GM10847 (cell line): ENCODE data around the gene VEPH1.

Source experiments
- POLR2A ChIP-seq: IDR thresholded peaks from 2 replicates; pipeline ENCODE4 v1.6.1; 2011; ENCODE audit not compliant: insufficient read length; ENCODE audit errors: extremely low read depth

VEPH1 gene

DNA sequence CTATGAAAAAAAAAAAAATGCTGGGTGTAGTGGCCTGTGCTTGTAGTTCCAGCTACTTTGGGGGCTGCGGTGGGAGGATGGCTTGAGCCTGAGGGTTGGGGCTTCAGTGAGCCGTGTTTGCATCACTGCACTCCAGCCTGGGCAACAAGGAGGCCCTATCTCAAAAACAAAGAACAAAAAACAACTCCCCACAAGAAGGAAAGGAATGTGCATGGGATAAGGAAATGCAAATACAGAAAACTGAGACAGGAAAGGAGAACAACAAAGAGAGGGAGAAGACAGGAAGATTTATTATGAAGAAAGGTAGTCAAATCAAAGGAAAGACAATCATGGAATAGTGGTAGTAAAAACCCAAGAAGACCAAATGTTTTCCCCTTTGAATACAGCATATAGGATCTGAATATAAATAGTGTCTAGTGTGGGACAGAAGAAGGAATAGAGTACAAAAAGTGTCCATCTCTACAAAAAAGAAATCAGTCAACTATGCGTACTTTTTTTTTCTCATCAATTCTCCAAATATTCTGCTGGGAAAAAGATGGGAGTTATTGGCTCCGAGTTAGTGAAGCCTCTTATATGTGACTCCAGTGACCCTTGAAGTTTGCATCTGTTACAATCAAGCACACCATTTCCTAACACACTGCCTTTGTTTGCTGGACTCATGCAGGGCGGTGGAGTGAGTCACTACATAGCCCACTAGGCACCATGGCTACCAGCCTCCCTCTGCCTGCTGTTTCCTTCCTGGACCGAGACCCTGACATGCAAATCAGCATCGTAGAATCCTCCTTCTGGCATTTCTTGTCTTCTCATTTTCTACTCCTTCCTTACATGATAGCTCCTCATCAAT lies 167.8 kb downstream of the VEPH1 start:
- TF ChIP-seq POLR2A = no peak

DNA sequence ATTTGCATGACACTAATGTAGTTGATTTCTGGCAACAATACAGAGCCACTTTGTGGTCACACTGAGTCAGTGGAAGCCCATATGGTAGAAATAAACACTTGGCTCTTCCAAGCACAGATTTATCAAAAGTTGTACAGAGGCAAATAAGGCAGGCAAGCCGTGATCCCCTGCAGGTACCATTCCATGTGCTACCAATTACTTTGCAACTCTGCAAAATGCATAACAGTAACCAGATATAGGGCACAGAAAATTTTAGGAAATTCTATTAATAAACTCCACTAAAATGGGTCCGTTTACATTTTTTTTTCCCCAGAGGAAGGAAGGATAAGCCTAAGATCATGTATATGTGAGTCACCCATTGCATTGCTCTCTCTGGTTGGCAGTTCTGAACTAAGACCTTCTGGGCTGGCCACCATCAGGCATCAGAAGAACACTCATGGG lies 169.6 kb downstream of the VEPH1 start:
- TF ChIP-seq POLR2A = no peak

DNA sequence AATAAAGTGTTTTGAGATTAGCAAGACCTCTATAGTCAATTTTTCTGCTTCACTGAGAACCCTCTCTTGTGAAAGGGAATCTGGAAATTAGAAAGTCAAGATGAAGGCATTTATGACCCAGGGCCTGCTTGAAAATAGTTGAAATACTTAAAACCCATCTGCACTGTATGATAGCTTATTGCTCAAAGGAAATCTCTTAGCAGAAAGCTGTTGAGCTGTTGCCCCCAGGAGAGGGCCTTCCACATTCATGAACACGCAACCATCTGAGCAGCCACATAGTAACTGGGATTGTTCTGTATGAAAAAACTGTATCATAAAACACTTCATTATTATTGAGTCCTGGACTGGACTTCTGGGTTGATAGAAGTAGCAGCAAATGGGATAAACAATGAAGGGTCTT lies 173.0 kb downstream of the VEPH1 start:
- TF ChIP-seq POLR2A = no peak

DNA sequence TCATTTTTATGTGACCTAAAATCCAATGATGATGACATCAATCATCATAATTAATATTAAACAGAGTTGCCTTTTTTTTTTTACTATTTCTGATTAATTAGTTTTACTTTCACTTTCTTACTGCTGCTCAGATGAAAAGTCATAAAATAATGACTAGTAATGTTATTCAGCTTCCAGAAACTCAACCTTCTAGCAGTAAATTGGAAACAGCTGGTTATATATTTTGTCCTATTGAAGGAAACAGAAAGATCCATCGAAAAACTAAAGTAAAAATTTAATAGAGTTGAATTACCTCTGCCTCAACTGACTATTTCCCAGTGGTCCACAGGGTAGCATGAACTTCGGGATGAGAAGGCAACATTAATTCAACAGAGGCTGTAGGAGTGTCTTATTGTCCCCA lies 173.7 kb downstream of the VEPH1 start:
- TF ChIP-seq POLR2A = no peak

DNA sequence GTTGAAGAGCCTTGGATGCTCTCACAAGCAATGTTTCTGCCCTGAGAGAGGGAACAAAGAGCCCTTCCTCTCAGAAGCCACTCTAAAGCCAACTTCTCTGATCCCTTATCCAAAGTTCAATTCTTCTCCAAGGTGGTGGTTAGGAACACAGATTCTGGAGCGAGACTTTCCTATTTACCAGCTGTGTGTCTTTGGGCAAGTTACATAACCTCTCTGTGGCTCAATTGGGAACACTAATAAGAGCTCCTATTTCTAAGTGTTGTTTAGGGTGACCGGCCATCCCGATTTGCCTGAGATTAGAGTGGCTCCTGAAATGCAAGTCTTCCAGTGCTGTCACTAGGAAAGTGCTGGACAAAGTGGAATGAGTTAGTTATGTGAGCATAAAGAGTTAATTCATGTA lies 175.4 kb downstream of the VEPH1 start:
- no peak for TF ChIP-seq POLR2A

DNA sequence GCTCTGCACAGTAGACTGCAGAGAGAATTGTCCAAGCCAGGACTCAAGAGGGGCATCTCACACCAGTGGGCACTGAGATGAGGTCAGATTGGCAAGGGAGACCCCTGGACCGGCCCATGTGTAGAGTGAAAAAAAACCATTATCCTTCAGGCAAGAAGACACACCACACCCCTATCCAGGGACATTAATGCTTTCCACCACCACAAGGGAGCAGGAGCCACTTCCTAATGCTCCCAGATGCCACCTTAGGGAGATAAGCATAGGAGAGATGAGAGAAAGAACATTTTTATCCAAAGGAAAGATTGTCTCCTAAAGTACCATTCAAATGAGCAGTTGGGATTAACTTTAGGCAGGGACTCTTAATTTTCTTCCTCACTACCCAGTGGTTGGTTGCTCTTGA lies 176.2 kb downstream of the VEPH1 start:
- no peak for TF ChIP-seq POLR2A

DNA sequence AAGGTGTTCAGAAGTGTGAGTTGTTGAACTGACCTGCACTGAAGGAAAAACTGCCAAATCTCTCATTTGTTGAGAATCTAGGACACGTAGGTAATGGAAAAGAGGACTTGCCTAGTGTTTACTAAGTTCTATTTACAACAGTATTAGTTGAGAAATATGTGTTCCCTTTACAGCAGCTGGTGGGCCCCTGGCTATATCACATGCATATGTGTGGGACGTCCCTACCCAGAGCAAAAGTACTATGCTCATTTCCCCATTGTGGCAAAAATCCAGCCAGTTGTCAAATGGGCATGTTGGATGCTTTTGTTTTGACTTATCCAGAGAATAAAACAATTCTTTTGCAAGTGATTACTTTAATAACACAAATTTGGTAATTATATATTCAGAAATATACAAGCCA lies 179.9 kb downstream of the VEPH1 start:
- TF ChIP-seq POLR2A = no peak

DNA sequence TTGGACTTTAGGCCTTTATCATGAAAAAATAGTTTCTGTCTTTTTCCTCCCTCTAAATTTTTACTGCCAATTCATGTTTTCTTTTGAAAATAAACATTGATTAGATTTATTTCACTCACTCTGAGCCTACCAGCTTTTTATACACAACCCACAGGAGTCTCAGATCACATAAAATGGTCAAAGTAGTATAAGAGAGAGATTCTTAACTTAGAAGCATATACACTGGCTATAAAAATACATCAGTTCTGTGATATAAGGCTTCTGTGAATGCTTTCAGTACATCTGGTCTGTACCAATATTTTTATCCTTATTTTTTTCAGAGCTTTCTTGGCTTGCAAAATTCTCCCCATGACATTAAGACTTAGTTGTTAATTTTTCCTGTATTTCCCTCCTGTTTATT lies 183.5 kb downstream of the VEPH1 start:
- TF ChIP-seq POLR2A = no peak

DNA sequence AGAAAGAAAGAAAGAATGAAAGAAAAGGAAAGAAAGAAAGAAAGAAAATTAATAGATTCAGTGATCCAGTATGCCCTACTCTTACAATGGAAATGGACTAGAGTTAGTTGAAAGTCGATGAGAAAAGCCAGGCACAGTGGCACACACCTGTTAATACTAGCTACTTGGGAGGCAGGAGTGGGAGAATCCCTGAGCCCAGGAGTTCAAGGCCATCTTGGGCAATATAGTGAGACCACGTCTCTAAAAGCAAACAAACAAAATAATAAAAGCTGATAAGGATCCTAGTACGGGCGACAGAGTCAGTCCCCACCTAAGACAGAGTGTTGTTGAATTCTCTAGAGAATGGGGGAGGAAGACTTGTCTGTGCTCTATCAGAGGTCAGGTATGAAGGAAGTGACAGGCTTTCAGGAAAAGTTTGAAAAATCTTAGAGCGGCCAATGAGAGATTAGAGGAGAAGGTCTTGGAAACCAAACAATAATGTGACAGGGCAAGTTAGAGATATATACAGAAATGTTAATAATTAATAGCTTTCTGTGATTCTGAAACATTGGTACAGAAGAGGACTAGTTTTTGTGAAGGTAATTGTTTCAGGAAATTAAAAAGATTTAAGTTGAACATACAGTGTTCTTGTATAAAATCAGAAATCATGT lies 184.5 kb downstream of the VEPH1 start:
- TF ChIP-seq POLR2A = no peak

DNA sequence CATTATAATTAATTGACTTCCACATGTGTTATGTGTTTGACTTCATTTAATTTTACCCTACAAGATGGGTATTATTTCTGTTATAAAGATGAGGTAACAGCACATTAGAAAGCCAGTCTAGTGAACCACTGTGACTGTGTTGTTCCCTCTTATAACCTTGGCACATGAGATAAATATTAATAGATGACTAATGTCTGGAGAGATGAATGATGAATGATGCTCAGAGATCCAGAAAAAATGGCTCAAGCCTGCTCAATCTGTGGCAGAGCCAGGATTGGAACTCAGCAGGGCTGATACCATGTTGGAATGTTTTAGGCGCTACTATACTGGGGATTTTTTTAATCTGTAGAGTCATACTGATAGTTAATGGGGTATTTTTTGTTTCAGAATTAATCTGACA lies 185.3 kb downstream of the VEPH1 start:
- no peak for TF ChIP-seq POLR2A

DNA sequence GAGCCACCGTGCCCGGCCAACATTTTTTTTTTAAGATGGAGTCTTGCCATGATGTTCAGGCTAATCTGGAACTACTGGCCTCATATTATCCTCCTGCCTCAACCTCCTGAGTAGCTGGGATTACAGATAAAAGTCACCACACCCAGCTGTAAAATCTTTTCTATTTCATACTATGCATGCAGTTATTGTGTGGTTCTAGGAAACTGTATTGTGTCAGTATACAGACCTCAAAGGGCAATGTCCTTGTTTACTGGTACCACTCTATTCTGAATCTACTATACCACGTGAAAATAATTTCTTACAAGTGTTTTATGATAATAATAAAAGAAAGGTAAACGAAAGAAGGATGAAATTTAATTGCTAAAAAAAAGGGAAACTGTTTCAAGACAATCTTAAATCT lies 190.0 kb downstream of the VEPH1 start:
- no peak for TF ChIP-seq POLR2A

DNA sequence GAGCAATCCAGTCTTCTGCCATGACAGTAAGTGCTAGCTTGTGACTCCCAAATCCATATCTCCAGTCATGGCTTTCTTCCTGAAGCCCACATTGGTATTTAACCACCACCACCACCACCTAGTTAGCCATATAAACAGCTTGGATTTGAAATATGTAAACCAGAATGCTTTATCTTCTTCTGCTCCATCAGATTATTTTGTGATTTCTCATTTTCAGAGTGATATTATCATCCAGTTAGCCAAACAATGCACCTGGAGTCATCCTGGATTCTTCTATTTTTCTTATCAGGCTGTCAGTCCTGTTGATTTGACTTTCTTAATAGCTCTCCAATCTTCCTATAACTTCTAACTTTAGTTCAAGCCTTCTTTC lies 190.9 kb downstream of the VEPH1 start:
- TF ChIP-seq POLR2A = no peak

DNA sequence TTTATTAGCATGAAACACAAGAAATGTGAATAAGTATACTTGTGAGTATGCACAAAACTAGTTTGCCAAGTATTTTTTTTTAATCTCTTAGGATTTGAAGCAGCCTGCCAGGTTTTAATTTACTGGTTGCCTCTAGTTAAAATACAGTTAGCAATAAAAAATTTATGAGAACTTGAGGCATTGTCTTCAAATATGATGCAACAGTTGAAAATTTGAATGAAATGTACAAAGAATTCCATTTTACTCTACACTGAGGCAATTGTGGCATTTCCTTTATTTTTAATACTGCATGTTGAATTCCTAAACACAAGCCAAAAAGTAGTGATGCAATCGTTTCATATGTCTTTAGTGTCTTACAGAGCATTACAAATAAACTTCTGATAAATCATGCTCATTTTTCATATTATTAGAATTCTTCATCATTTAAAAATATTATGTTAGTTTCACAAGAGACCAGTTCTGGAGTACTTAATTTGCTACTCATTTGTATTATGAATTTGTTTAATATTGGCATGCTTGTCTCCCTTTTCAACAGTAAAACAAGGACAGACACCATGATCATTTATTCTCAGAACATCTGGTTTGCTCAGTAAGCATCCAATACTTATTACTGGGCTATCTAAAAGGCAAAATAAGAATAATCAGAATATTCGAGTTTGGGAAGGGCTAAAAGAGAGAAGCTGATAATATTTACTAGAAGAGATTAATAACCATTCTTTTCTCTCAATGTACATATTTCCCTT lies 191.4 kb downstream of the VEPH1 start:
- no peak for TF ChIP-seq POLR2A

DNA sequence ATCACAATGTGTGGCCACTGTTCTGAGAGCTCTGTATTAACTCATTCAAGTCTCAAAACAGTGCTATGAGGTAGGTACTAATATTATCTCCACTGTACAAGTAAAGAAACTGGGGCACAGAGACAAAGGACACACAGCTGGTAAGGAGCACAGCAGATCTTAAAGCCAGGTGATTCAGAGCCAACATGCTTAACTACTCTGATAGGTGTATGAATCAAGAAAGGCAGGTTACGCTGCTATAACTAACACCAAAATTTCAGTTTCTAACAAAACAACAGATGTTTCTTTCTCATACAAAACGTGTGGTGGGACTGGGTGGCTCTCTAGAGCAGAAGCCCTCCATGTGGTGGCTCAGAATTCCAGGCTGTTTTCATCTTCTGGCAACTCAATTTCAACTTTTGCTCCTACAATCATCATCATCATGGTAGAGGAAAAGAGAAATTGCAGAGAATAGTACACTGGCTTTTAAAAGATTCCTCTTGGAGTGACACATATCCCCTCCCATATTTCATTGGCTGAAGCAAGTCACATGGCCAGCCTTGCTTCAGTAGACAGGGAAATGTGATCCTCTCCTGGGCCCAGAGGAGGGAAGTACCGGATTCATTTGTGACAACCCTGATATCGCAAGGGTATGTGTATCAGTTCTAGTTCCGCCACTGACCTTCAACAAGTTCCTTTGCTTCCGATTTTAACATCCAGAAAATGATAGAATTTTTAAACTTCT lies 192.7 kb downstream of the VEPH1 start:
- no peak for TF ChIP-seq POLR2A

DNA sequence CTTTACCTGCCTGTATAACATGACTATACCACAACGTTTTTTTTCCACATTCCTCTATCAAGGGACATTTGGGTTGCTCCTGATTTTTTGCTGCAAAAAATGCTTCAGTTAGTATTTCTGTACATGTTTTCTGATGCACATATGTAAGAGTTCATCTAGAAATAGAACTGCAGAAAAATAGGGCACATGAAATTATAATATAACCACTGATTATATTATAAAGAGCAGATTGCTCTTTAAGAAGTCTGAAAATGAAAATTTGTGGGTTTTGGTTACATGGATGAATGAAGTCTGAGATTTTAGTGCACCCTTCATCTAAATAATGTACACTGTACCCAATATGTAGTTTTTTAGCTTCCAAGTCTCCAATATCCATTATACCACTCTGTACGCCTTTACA lies 196.7 kb downstream of the VEPH1 start:
- TF ChIP-seq POLR2A = no peak
